ENCODE results near the gene PAX2. TPM values are rescaled to one million over a fixed set of nuclear protein-coding genes. Genes with fewer than 3 reads are reported as not detected.

The PAX2 gene
- total RNA-seq, 1 donor from 2014 or later = 0.34 TPM

- no peak overlapping the region for H3K9ac ChIP-seq
- no peaks in the 10 kb centered on the region for H3K36me3 ChIP-seq
- TF ChIP-seq EZH2 (IDR thresholded peaks at IDR 0.05) = no peak
- TF ChIP-seq, protein P1, sequence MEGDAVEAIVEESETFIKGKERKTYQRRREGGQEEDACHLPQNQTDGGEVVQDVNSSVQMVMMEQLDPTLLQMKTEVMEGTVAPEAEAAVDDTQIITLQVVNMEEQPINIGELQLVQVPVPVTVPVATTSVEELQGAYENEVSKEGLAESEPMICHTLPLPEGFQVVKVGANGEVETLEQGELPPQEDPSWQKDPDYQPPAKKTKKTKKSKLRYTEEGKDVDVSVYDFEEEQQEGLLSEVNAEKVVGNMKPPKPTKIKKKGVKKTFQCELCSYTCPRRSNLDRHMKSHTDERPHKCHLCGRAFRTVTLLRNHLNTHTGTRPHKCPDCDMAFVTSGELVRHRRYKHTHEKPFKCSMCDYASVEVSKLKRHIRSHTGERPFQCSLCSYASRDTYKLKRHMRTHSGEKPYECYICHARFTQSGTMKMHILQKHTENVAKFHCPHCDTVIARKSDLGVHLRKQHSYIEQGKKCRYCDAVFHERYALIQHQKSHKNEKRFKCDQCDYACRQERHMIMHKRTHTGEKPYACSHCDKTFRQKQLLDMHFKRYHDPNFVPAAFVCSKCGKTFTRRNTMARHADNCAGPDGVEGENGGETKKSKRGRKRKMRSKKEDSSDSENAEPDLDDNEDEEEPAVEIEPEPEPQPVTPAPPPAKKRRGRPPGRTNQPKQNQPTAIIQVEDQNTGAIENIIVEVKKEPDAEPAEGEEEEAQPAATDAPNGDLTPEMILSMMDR (IDR thresholded peaks at IDR 0.05) = peak; percentile 15
- H4K20me1 ChIP-seq (ENCODE audit: low read depth) = peaks cover 69% of the 10 kb centered on the region
- peaks cover 27% of the 10 kb centered on the region for H3F3A ChIP-seq (ENCODE audit: low read depth)
- H2AFZ ChIP-seq (replicated peaks) = no peak overlapping the region
- H3K4me1 ChIP-seq = peaks cover 12% of the 10 kb centered on the region
- no peak overlapping the region for H3K4me3 Mint-ChIP-seq
- H3K4me1 Mint-ChIP-seq = peaks cover 18% of the 10 kb centered on the region
- no peaks in the 10 kb centered on the region for H3K36me3 Mint-ChIP-seq
- H3K9me3 Mint-ChIP-seq = no peaks in the 10 kb centered on the region
- H3K27me3 ChIP-seq = peaks cover 99% of the 10 kb centered on the region
- DNase-seq (ENCODE audit: low spot score) = no peak
- H3K4me2 ChIP-seq = no peak overlapping the region
- H3K27ac Mint-ChIP-seq = no peak overlapping the region
- H3K4me3 ChIP-seq = no peak overlapping the region
- no peaks in the 10 kb centered on the region for H3K79me2 ChIP-seq (ENCODE audit: low read depth)
- no peaks in the 10 kb centered on the region for H3K9me3 ChIP-seq (ENCODE audit: low read depth)
- peaks cover 34% of the 10 kb centered on the region for H3K27me3 Mint-ChIP-seq (ENCODE audit: insufficient read depth, low read depth)
- no peak overlapping the region for H3K27ac ChIP-seq
These were observed 67.6 kb downstream of the PAX2 start for GRCh38 chr10:100812978-100813377.

GRCh38 chr10:100814751-100815474 is 69.5 kb downstream of the PAX2 start:
- no peak overlapping the region for H3K4me3 Mint-ChIP-seq
- H3K9me3 Mint-ChIP-seq = no peaks in the 10 kb centered on the region
- Histone ChIP-seq H4K20me1 (ENCODE audit: low read depth) (peaks cover 81% of the 10 kb centered on the region), H3K4me3 (no peak overlapping the region), H3K27me3 (peaks cover 99% of the 10 kb centered on the region), H2AFZ (replicated peaks) (no peak overlapping the region), H3F3A (ENCODE audit: low read depth) (peaks cover 30% of the 10 kb centered on the region), H3K27ac (no peak overlapping the region), H3K4me1 (peaks cover 12% of the 10 kb centered on the region), H3K9me3 (ENCODE audit: low read depth) (no peaks in the 10 kb centered on the region), H3K36me3 (no peaks in the 10 kb centered on the region), H3K9ac (no peak overlapping the region), H3K79me2 (ENCODE audit: low read depth) (no peaks in the 10 kb centered on the region), H3K4me2 (no peak overlapping the region)
- TF ChIP-seq EZH2phosphoT487 (IDR thresholded peaks at IDR 0.05) (no peak), EZH2 (IDR thresholded peaks at IDR 0.05) (no peak)
- TF ChIP-seq, protein P1 (IDR thresholded peaks at IDR 0.05) = no peak
- DNase-seq (ENCODE audit: low spot score) = no peak
- peaks cover 16% of the 10 kb centered on the region for H3K4me1 Mint-ChIP-seq
- H3K27me3 Mint-ChIP-seq (ENCODE audit: insufficient read depth, low read depth) = peaks cover 33% of the 10 kb centered on the region
- H3K27ac Mint-ChIP-seq = no peak overlapping the region
- no peaks in the 10 kb centered on the region for H3K36me3 Mint-ChIP-seq

- Histone ChIP-seq H3K4me2 (no peak overlapping the region), H3K27ac (no peak overlapping the region), H3K27me3 (peaks cover 99% of the 10 kb centered on the region), H4K20me1 (ENCODE audit: low read depth) (peaks cover 91% of the 10 kb centered on the region), H3K4me1 (peaks cover 12% of the 10 kb centered on the region), H3F3A (ENCODE audit: low read depth) (peaks cover 30% of the 10 kb centered on the region), H3K4me3 (no peak overlapping the region), H2AFZ (replicated peaks) (no peak overlapping the region), H3K79me2 (ENCODE audit: low read depth) (no peaks in the 10 kb centered on the region), H3K36me3 (no peaks in the 10 kb centered on the region), H3K9me3 (ENCODE audit: low read depth) (no peaks in the 10 kb centered on the region), H3K9ac (no peak overlapping the region)
- Mint-ChIP-seq H3K27ac (no peak overlapping the region), H3K4me1 (peaks cover 13% of the 10 kb centered on the region), H3K27me3 (ENCODE audit: insufficient read depth, low read depth) (peaks cover 35% of the 10 kb centered on the region), H3K9me3 (no peaks in the 10 kb centered on the region), H3K36me3 (no peaks in the 10 kb centered on the region), H3K4me3 (no peak overlapping the region)
- DNase-seq (ENCODE audit: low spot score) = peak; percentile 95
- TF ChIP-seq EZH2 (IDR thresholded peaks at IDR 0.05) (peak; percentile 74), EZH2phosphoT487 (IDR thresholded peaks at IDR 0.05) (peak; percentile 100)
- TF ChIP-seq, protein P1 (IDR thresholded peaks at IDR 0.05) = no peak
These were observed 71.3 kb downstream of the PAX2 start for GRCh38 chr10:100816671-100817070.
